ENCODE data around the gene MED26.

- TF ChIP-seq CTCF (IDR thresholded peaks at IDR 0.05), result no peak
- TF ChIP-seq POLR2A (IDR thresholded peaks at IDR 0.05), result no peak
Measured at GRCh38 chr19:16637535-16637934, 9.5 kb upstream of the MED26 start.
